HCT116 (cell line): Measurements from ENCODE around the gene LPAR2. TPM values are rescaled to one million over a fixed set of nuclear protein-coding genes. Genes with fewer than 3 reads are reported as not detected.

ENCODE experiments used
- ATAC-seq: fragments of 200-7000 bp; cut with Tn5 transposase; 2 replicates; pipeline ENCODE4 v1.9.1; 2020; ENCODE audit warnings: mild to moderate bottlenecking, moderate library complexity
- BruUV-seq: library from RNA; stranded (reverse); fragments of 400-500 nt; replicated peaks from 2 replicates; lab custom pipeline; 2021; lab: Mats Ljungman, UMichigan
- CTCF ChIA-PET: fragments of 300-600 bp; sonication (Branson Sonifier 250); formaldehyde crosslinking; loops from one replicate; lab custom pipeline; 2021; ENCODE audit warnings: antibody characterized with exemption; lab: Charles Lee
- POLR2A ChIA-PET: fragments of 300-600, 350-600 bp; sonication (Branson Sonifier 250); formaldehyde crosslinking; loops from one replicate; lab custom pipeline; 2021; ENCODE audit warnings: antibody characterized with exemption; lab: Charles Lee
- RAD21 ChIA-PET, 2 experiments: fragments of 300-600 bp; sonication (Branson Sonifier 250); formaldehyde crosslinking; loops; one replicate each; lab custom pipeline; 2023; ENCODE audit warnings: low total read pairs in 2 of 2; ENCODE audit not compliant: uncharacterized antibody in 2 of 2, unreplicated experiment in 2 of 2, low non-redundant PET in 1 of 2; lab: Charles Lee
- DNase-seq: peaks from one replicate; pipeline ENCODE4 v3.0.0-alpha.2; 2010; ENCODE audit warnings: low read depth, low spot score
- H2AFZ ChIP-seq: fragments of 200-600 bp; shearing (Covaris generic), sonication (generic); 2 replicates; pipeline ENCODE4 v1.6.1; 2017; ENCODE audit warnings: low read depth, mixed run types, mixed read lengths, antibody characterized with exemption, low read length; ENCODE audit not compliant: poor library complexity, severe bottlenecking
- H3K27ac ChIP-seq: 2 replicates; pipeline ENCODE4 v1.5.1; 2012; ENCODE audit warnings: low read depth, low read length
- H3K27me3 ChIP-seq: fragments of 200-600 bp; sonication (generic); 2 replicates; pipeline ENCODE4 v1.6.1; 2016; ENCODE audit warnings: mixed run types, low read length, mixed read lengths; ENCODE audit not compliant: insufficient read depth
- H3K36me3 ChIP-seq, 2 experiments: fragments of 200-500 bp in 1 of 2; fragments of 200-600 bp in 1 of 2; sonication (Bioruptor generic) in 1 of 2; sonication (generic) in 1 of 2; 2 replicates each; pipeline versions ENCODE4 v1.5.1 to v1.6.1; 2014 to 2016; ENCODE audit warnings: low read length in 2 of 2, inconsistent platforms in 1 of 2, mixed read lengths in 1 of 2, mixed run types in 1 of 2; ENCODE audit not compliant: insufficient read depth in 2 of 2, control insufficient read depth in 1 of 2
- H3K4me1 ChIP-seq, 2 experiments: fragments of 200-600 bp in 1 of 2; sonication (generic) in 1 of 2; 2 replicates each; pipeline versions ENCODE4 v1.5.1 to v1.6.1; 2012 to 2017; ENCODE audit warnings: low read length in 2 of 2, inconsistent platforms in 1 of 2, mild to moderate bottlenecking in 1 of 2, mixed read lengths in 1 of 2, mixed run types in 1 of 2, moderate library complexity in 1 of 2; ENCODE audit not compliant: insufficient read depth in 2 of 2, control insufficient read depth in 1 of 2
- H3K4me2 ChIP-seq: fragments of 200-600 bp; sonication (generic); 2 replicates; pipeline ENCODE4 v1.6.1; 2017; ENCODE audit warnings: mixed run types, low read length, mixed read lengths
- H3K4me3 ChIP-seq, 2 experiments: fragments of 200-600 bp in 1 of 2; sonication (generic) in 1 of 2; replicated peaks in 1 of 2; 2 replicates each; pipeline ENCODE4 v1.5.1; 2011 to 2016; ENCODE audit warnings: low read length in 2 of 2, control low read depth in 1 of 2, low read depth in 1 of 2, mild to moderate bottlenecking in 1 of 2, mixed read lengths in 1 of 2, mixed run types in 1 of 2
- H3K79me2 ChIP-seq: fragments of 200-600 bp; sonication (generic); 2 replicates; pipeline ENCODE4 v1.6.1; 2017; ENCODE audit warnings: mild to moderate bottlenecking, mixed run types, low read length, moderate library complexity, mixed read lengths; ENCODE audit not compliant: insufficient read depth
- H3K9ac ChIP-seq: fragments of 200-600 bp; sonication (generic); 2 replicates; pipeline ENCODE4 v1.6.1; 2016; ENCODE audit warnings: low read length, mixed read lengths
- H3K9me2 ChIP-seq: fragments of 200-600 bp; sonication (generic), shearing (Covaris generic); 2 replicates; pipeline ENCODE4 v1.6.1; 2017; ENCODE audit warnings: mixed run types, mild to moderate bottlenecking, moderate library complexity; ENCODE audit not compliant: insufficient read depth
- H3K9me3 ChIP-seq, 2 experiments: fragments of 200-500 bp in 1 of 2; fragments of 200-600 bp in 1 of 2; sonication (Bioruptor generic) in 1 of 2; sonication (generic) in 1 of 2; 2 replicates each; pipeline ENCODE4 v1.6.1; 2014 to 2017; ENCODE audit warnings: low read length in 2 of 2, mixed read lengths in 2 of 2, inconsistent platforms in 1 of 2, low read depth in 1 of 2, mild to moderate bottlenecking in 1 of 2, mixed run types in 1 of 2, moderate library complexity in 1 of 2; ENCODE audit not compliant: control insufficient read depth in 1 of 2, insufficient read depth in 1 of 2
- H4K20me1 ChIP-seq: fragments of 200-600 bp; sonication (generic), shearing (Covaris generic); 2 replicates; pipeline ENCODE4 v1.6.1; 2017; ENCODE audit warnings: mixed run types, mild to moderate bottlenecking, moderate library complexity; ENCODE audit not compliant: insufficient read depth
- CEBPB ChIP-seq: IDR thresholded peaks from 2 replicates; pipeline ENCODE4 v1.6.1; 2012; ENCODE audit warnings: low read depth
- ELF1 ChIP-seq: IDR thresholded peaks from 2 replicates; pipeline ENCODE4 v1.6.1; 2012; ENCODE audit warnings: low read depth, borderline replicate concordance
- FOSL1 ChIP-seq: IDR thresholded peaks from 2 replicates; pipeline ENCODE4 v1.6.1; 2012; ENCODE audit warnings: low read depth
- POLR2A ChIP-seq: IDR thresholded peaks from 2 replicates; pipeline ENCODE4 v1.7.0; 2011; ENCODE audit warnings: borderline replicate concordance; ENCODE audit not compliant: insufficient read depth, insufficient read length; ENCODE audit errors: extremely low read depth
- SP1 ChIP-seq: IDR thresholded peaks from 2 replicates; pipeline ENCODE4 v1.6.1; 2012; ENCODE audit warnings: low read depth
- SRF ChIP-seq: IDR thresholded peaks from 2 replicates; pipeline ENCODE4 v1.6.1; 2012; ENCODE audit warnings: low read depth
- YY1 ChIP-seq: IDR thresholded peaks from 2 replicates; pipeline ENCODE4 v1.6.1; 2011; ENCODE audit warnings: low read length, low read depth, moderate library complexity, mild to moderate bottlenecking; ENCODE audit not compliant: insufficient replicate concordance; ENCODE audit errors: extremely low read depth
- intact Hi-C: fragments of 100-400 bp; cut with micrococcal nuclease; formaldehyde crosslinking; loops from 2 replicates; pipeline ENCODE4 v1.10.0; 2022
- total RNA-seq: library from RNA; stranded (reverse); gene quantifications from one replicate; pipeline ENCODE4 v1.2.1, GENCODE V29; 2021; ENCODE audit not compliant: unreplicated experiment

LPAR2 gene
- total RNA-seq, 1 experiment from 2014 or later, result 28.2 TPM

GRCh38 chr19:19591133-19591825 lies 36.7 kb downstream of the LPAR2 start:
- ChIA-PET CTCF (interaction anchor here (1.2 kb wide), 1 partner anchor 37 kb away, joined by 3 read pairs; no protein-coding TSS in a partner anchor), RAD21 (no interaction called here), POLR2A (no interaction called here)
- Histone ChIP-seq H3K36me3 (0 out of 4 replicates have a peak, but pooled peaks cover 0 to 10% of the 10 kb centered on the region in 2 experiments), H3K9me2 (no peaks in the 10 kb centered on the region), H3K4me2 (peak overlapping the region; percentile 61), H3K9me3 (no peaks in the 10 kb centered on the region), H4K20me1 (no peaks in the 10 kb centered on the region), H3K79me2 (no peaks in the 10 kb centered on the region), H3K27ac (peak overlapping the region; percentile 22; the same call in 1 of the 2 replicates), H3K4me1 (peaks cover 9 to 25% of the 10 kb centered on the region in 2 experiments), H3K9ac (peak overlapping the region; percentile 11), H3K4me3 (peak overlapping the region in 1 of 2 experiments; percentile 1; a peak in 1 of 4 replicates), H2AFZ (no peak overlapping the region), H3K27me3 (no peaks in the 10 kb centered on the region)
- intact Hi-C loops, result no loop called here
- ATAC-seq (peak; percentile 75), DNase-seq (no peak)
- TF ChIP-seq CEBPB (no peak), POLR2A (no peak), SP1 (no peak), YY1 (no peak), FOSL1 (peak; percentile 37; the same call in 1 of the 2 replicates)
- no TSS peak for BruUV-seq

- RAD21 ChIA-PET, result no interaction called here
These were observed 39.5 kb downstream of the LPAR2 start for GRCh38 chr19:19588546-19588945.

More at GRCh38 chr19:19588546-19588945, 39.5 kb downstream of the LPAR2 start:
- ChIA-PET CTCF (no interaction called here), POLR2A (no interaction called here)
- no TSS peak for BruUV-seq
- no peaks in the 10 kb centered on the region for H3K9me3 ChIP-seq
- H3K27me3 ChIP-seq, result no peaks in the 10 kb centered on the region
- H3K27ac ChIP-seq, result no peak overlapping the region
- H3K79me2 ChIP-seq, result no peaks in the 10 kb centered on the region
- intact Hi-C loops, result no loop called here
- peak overlapping the region; percentile 23; the same call in 1 of the 2 replicates for H3K4me2 ChIP-seq
- H3K4me3 ChIP-seq, result no peak overlapping the region
- no peaks in the 10 kb centered on the region for H4K20me1 ChIP-seq
- DNase-seq, result no peak
- ATAC-seq, result peak; percentile 35; the same call in 1 of the 2 replicates
- peaks cover 9 to 25% of the 10 kb centered on the region in 2 experiments for H3K4me1 ChIP-seq
- no peak overlapping the region for H3K9ac ChIP-seq
- H3K9me2 ChIP-seq, result no peaks in the 10 kb centered on the region
- TF ChIP-seq FOSL1, result no peak
- no peak for TF ChIP-seq ELF1
- no peak for TF ChIP-seq CEBPB
- TF ChIP-seq SRF, result no peak
- no peak for TF ChIP-seq YY1
- TF ChIP-seq, all 23 proteins: peak for 0
- Histone ChIP-seq H3K36me3 (0 out of 4 replicates have a peak, but pooled peaks cover 0 to 8% of the 10 kb centered on the region in 2 experiments), H2AFZ (no peak overlapping the region)
